GM18526 (cell line): ENCODE measurements around the gene SHISA3.

Experiments
- POLR2A ChIP-seq: IDR thresholded peaks from 3 replicates; pipeline ENCODE4 v1.6.1; 2011; ENCODE audit not compliant: insufficient read length; ENCODE audit errors: extremely low read depth

SHISA3 gene

GRCh38 chr4:42411803-42412202, 14.5 kb downstream of the SHISA3 start:
- TF ChIP-seq POLR2A: no peak

- no peak for TF ChIP-seq POLR2A
These were observed 15.0 kb downstream of the SHISA3 start for GRCh38 chr4:42412251-42412650.

GRCh38 chr4:42415281-42415680, 18.0 kb downstream of the SHISA3 start:
- TF ChIP-seq POLR2A: no peak

GRCh38 chr4:42416017-42416416, 18.7 kb downstream of the SHISA3 start:
- no peak for TF ChIP-seq POLR2A

GRCh38 chr4:42417550-42417949, 20.3 kb downstream of the SHISA3 start:
- TF ChIP-seq POLR2A: no peak

GRCh38 chr4:42420140-42420539, 22.9 kb downstream of the SHISA3 start:
- TF ChIP-seq POLR2A: no peak

- TF ChIP-seq POLR2A: no peak
These were observed 28.1 kb downstream of the SHISA3 start for GRCh38 chr4:42425146-42426065.

GRCh38 chr4:42428036-42428435, 30.7 kb downstream of the SHISA3 start:
- TF ChIP-seq POLR2A: no peak

GRCh38 chr4:42436928-42437565, 39.8 kb downstream of the SHISA3 start:
- TF ChIP-seq POLR2A: no peak

- no peak for TF ChIP-seq POLR2A
These were observed 42.8 kb downstream of the SHISA3 start for GRCh38 chr4:42440083-42440482.

GRCh38 chr4:42442601-42443000, 45.3 kb downstream of the SHISA3 start:
- TF ChIP-seq POLR2A: no peak

- TF ChIP-seq POLR2A: no peak
These were observed 47.8 kb downstream of the SHISA3 start for GRCh38 chr4:42445038-42445437.

GRCh38 chr4:42446823-42447222, 49.5 kb downstream of the SHISA3 start:
- TF ChIP-seq POLR2A: no peak
